ENCODE data around the gene RPL32. TPM values are rescaled to one million over a fixed set of nuclear protein-coding genes. Genes with fewer than 3 reads are reported as not detected.

Gene RPL32
- polyA plus RNA-seq, 3 donors, result 932 to 1,052 (median 942) TPM

DNA sequence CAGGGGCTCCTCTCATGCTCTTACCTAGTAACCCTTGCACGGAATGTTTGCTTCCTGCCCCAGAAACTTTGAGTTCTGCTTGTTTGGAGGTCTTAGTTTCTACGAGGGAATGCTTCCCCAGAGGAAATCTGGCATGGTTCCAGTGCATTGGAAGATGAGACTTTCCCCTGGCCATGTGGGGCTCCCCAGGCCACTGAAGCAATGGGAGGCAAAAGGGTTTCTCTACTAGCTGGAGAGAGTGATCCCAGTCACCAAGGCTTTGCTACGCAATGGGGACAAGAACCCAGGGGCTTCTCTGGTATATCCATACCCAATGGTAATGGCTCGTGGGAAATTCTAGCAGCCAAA lies 44.2 kb upstream of the RPL32 start:
- TF ChIP-seq CTCF (IDR thresholded peaks at IDR 0.05), result no peak
- H3K79me2 ChIP-seq (ENCODE audit: insufficient read depth, low read length), result no peaks in the 10 kb centered on the region
- no peaks in the 10 kb centered on the region for H3K9me3 ChIP-seq (replicated peaks in 1 of 2; ENCODE audit: control insufficient read depth in 1 of 2, insufficient read depth in 1 of 2, low read length in 2 of 2)
- no peak overlapping the region for H3K4me3 Mint-ChIP-seq
- no peaks in the 10 kb centered on the region for H3K4me1 ChIP-seq (ENCODE audit: control insufficient read depth in 1 of 2, insufficient read depth in 2 of 2, low read length in 2 of 2)
- peaks cover 0 to 4% (median 0%) of the 10 kb centered on the region in 7 donors for H3K9me3 Mint-ChIP-seq
- H3K27ac Mint-ChIP-seq, result no peak overlapping the region
- H3K4me2 ChIP-seq (replicated peaks; ENCODE audit: extremely low read depth, low read length, poor library complexity, severe bottlenecking), result no peak overlapping the region
- 74% methylated on average over 3 of the region's 4 CpGs for WGBS (ENCODE audit: insufficient coverage)
- H3K4me1 Mint-ChIP-seq, result peaks cover 7% of the 10 kb centered on the region
- no peak for DNase-seq
- no peak overlapping the region for H2AFZ ChIP-seq (ENCODE audit: insufficient read depth, low read depth, low read length, poor library complexity, severe bottlenecking)
- H3K27me3 ChIP-seq (ENCODE audit: control insufficient read depth in 2 of 2, insufficient read depth in 2 of 2, low read length in 2 of 2), result no peaks in the 10 kb centered on the region
- no peaks in the 10 kb centered on the region for H4K20me1 ChIP-seq (ENCODE audit: insufficient read depth, low read length)
- H3K27me3 Mint-ChIP-seq (ENCODE audit: low read depth in 3 of 3), result peaks cover 8 to 17% (median 9%) of the 10 kb centered on the region in 3 donors
- intact Hi-C loops (cut with micrococcal nuclease), result no loop called here
- no peak overlapping the region for H3K27ac ChIP-seq (ENCODE audit: low read depth in 1 of 2, low read length in 2 of 2)
- H3K36me3 ChIP-seq (replicated peaks in 1 of 2; ENCODE audit: control insufficient read depth in 1 of 2, insufficient read depth in 2 of 2, low read length in 2 of 2), result no peaks in the 10 kb centered on the region
- H3K36me3 Mint-ChIP-seq, result no peaks in the 10 kb centered on the region
- H3K4me3 ChIP-seq (replicated peaks in 1 of 3; ENCODE audit: low read depth in 2 of 3, low read length in 3 of 3), result no peak overlapping the region
- no peak overlapping the region for H3K9ac ChIP-seq (ENCODE audit: insufficient read depth, low read length, poor library complexity, severe bottlenecking)

DNA sequence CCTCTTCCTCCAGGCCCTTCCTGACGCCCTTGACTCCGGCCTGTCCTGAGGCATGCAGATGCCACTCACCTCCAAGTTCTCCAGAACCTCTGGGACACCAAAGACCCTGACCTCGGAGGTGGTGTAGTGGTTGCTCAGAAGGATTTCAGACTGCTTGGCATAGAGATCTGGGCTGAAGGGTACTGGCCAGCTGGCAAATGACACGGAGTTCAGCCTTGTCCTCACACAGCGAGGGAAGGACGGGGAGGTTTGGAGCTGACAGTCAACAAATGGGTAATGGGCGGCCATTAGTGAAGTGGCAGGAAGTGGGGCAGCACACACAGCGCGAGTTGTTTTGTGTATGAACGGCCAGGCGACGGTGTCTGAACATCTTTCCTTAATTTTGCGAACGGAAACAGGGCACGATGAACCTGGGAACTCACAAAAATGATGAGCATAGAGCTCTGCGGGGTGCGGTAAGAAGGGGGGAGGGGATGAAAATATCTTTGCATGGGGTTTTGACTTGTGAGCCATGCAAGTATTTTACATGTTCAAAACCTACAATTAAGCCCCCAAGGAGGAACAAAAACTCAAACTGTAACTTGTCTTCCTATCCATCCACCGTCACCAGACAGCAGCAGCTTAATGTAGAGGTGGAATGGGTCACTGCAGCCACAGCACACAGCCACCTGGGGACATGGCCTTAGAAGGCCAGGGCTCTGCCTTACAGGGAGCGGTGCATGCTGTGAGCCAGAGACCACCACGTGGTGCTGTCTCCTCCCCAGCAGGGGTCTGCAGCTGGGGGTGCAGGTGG lies 43.6 kb upstream of the RPL32 start:
- H3K27ac Mint-ChIP-seq, result no peak overlapping the region
- no peak overlapping the region for H3K27ac ChIP-seq (ENCODE audit: low read depth in 1 of 2, low read length in 2 of 2)
- H3K4me3 Mint-ChIP-seq, result no peak overlapping the region
- H3K27me3 ChIP-seq (ENCODE audit: control insufficient read depth in 2 of 2, insufficient read depth in 2 of 2, low read length in 2 of 2), result no peaks in the 10 kb centered on the region
- 96% methylated on average over 12 of the region's 20 CpGs for WGBS (ENCODE audit: insufficient coverage)
- no peak overlapping the region for H2AFZ ChIP-seq (ENCODE audit: insufficient read depth, low read depth, low read length, poor library complexity, severe bottlenecking)
- H3K4me3 ChIP-seq (replicated peaks in 1 of 3; ENCODE audit: low read depth in 2 of 3, low read length in 3 of 3), result no peak overlapping the region
- no peak overlapping the region for H3K9ac ChIP-seq (ENCODE audit: insufficient read depth, low read length, poor library complexity, severe bottlenecking)
- H3K4me1 Mint-ChIP-seq, result peaks cover 7% of the 10 kb centered on the region
- H3K79me2 ChIP-seq (ENCODE audit: insufficient read depth, low read length), result no peaks in the 10 kb centered on the region
- intact Hi-C loops (cut with micrococcal nuclease), result no loop called here
- no peaks in the 10 kb centered on the region for H3K36me3 ChIP-seq (replicated peaks in 1 of 2; ENCODE audit: control insufficient read depth in 1 of 2, insufficient read depth in 2 of 2, low read length in 2 of 2)
- H3K4me2 ChIP-seq (replicated peaks; ENCODE audit: extremely low read depth, low read length, poor library complexity, severe bottlenecking), result no peak overlapping the region
- H3K9me3 Mint-ChIP-seq, result peaks cover 0 to 4% (median 0%) of the 10 kb centered on the region in 7 donors
- H4K20me1 ChIP-seq (ENCODE audit: insufficient read depth, low read length), result no peaks in the 10 kb centered on the region
- no peaks in the 10 kb centered on the region for H3K4me1 ChIP-seq (ENCODE audit: control insufficient read depth in 1 of 2, insufficient read depth in 2 of 2, low read length in 2 of 2)
- H3K36me3 Mint-ChIP-seq, result no peaks in the 10 kb centered on the region
- no peaks in the 10 kb centered on the region for H3K9me3 ChIP-seq (replicated peaks in 1 of 2; ENCODE audit: control insufficient read depth in 1 of 2, insufficient read depth in 1 of 2, low read length in 2 of 2)
- TF ChIP-seq CTCF (IDR thresholded peaks at IDR 0.05), result no peak
- peaks cover 10 to 16% (median 10%) of the 10 kb centered on the region in 3 donors for H3K27me3 Mint-ChIP-seq (ENCODE audit: low read depth in 3 of 3)
- DNase-seq, result no peak
